Skin of body (tissue), 3 donors: ENCODE measurements around the gene SNORC. TPM values are rescaled to one million over a fixed set of nuclear protein-coding genes. Genes with fewer than 3 reads are reported as not detected.

Experiments
- DNase-seq: peaks from one replicate; lab custom pipeline; 2025; lab: John Stamatoyannopoulos, UW
- small RNA-seq: library from RNA; depleted of rRNA; stranded (forward); fragments of <200 nt; gene quantifications from one replicate; pipeline ENCODE3, GENCODE V24; 2014; ENCODE audit warnings: low replicate concordance
- total RNA-seq: library from RNA; depleted of rRNA; stranded (reverse); fragments of >200 nt; gene quantifications from one replicate; pipeline ENCODE4 v1.2.3, GENCODE V29; 2014

Gene SNORC
- total RNA-seq, 1 donor from 2014 or later: 0.30 TPM

- DNase-seq: no peak
Observed at GRCh38 chr2:232925821-232926156, 55.7 kb downstream of the SNORC start.

DNA sequence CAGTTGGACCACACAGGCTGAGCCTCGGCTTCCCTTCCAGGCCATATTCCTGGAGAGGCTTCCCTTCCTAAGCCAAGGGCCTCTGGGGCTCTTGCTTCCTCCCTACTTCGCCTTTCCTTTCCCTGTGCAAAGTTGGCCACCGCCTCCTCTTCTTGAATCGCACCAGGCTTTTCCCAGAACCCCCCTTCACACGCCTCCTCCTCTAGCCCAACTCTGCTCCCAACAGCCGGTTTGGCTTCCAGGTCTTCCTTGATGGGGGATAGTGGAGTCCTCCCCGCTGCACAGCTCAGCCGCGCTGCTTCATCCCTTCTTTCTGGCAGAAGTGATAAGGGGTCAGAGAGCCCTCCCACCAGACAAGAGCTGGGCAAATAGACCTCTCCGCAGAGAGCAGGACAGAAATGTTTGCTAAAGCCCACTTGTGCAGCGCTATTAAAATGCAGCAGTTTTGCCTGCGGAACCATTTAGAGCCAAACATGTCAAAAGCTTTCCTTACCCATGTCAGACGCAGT is 56.4 kb downstream of the SNORC start:
- no peak for DNase-seq

DNA sequence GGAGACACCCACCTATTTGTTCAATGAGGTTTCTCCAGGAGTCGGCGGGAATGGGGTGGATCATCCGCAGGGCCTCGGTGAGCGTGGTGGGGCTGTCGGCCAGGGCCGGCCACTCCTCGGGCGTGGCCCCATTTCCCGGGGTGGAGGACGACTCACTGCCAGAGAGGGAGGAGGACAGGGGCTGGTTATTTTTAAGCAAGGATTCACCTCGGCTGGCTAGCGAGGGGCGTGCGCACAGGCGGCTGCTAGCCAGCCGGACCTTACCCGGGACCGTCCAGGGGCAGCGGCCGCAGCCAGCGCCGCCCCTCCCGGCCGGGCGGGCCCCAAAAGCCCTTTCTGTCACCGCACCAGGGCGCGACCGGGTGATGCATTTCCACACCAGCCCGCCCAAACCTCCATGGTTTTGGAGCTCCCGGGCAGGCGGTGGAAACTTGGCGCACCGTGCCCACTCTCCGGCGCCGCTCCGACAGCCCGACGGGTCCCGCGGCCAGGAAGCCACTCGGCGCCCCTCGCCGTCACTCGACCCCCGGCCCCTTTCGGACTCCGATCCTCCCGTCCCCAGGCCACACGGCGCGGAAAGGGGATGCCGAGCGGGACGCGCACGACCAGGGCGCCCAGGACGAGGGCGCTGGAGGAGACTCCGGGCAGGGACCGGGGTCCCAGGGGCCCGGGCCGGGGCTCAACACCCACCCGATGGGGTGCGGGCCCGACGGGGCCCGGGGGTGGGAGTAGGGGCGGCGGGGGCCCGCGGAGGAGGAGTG is 57.1 kb downstream of the SNORC start:
- no peak for DNase-seq

DNA sequence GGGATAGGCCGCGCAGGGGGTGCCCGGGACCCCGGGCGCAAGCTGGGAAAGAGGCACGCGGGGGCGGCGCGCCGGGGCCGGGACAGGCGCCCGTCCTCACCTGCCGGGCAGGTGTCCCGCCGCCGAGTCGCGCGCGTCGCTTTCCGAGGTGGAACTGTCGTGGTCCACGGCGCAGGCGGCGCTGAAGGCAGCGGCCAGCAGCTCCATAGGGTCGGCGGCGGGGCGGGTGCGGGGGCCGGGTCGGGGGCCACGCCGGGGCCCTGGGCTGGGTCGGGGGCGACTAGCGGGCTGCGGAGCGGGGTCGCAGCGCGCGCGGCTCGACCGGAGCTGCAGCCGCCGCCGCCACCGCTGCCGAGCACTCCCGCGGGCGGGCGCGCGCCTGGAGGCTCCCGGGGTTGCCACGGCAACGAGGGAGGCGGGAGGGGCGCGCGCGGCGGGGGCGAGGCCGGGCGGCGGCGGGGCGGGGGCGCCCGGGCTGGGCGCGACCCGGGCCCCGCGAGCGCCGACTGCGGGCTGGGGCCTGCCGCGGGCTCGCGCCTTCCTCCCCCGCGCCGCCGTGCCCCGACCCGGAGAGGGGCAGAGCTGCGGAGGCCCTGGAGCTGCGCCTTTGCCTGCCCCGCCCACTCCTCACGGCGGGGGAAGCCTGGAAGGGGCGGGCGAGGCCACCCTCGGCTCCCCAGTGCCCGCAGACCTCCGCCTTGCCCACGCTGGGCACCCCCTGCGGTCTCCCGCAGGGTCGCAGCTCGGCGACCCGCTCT is 57.9 kb downstream of the SNORC start:
- no peak for DNase-seq

Small RNAs within 50 kb of the gene (small RNA-seq; reads per million reads assigned to genes)
- not detected for gene RF00019

Other genes starting within 250 kb of the SNORC start
- 2.7 TPM for gene EFHD1, start 236.7 kb upstream of the SNORC start, total RNA-seq
- gene GIGYF2, start 172.9 kb upstream of the SNORC start, total RNA-seq: 95.5 TPM
- 0.79 TPM for gene KCNJ13, start 93.7 kb upstream of the SNORC start, total RNA-seq
- 3.9 TPM for gene NGEF, start 143.0 kb downstream of the SNORC start, total RNA-seq
- 1.4 TPM for gene NEU2, start 162.4 kb downstream of the SNORC start, total RNA-seq
- gene INPP5D, start 190.1 kb downstream of the SNORC start, total RNA-seq: 7.6 TPM